ENCODE results near the gene POLD3. TPM values are rescaled to one million over a fixed set of nuclear protein-coding genes. Genes with fewer than 3 reads are reported as not detected.

Gene POLD3
- polyA plus RNA-seq, 1 donor from 2014 or later: 16.8 TPM

- Histone ChIP-seq H3K9me2 (ENCODE audit: insufficient read depth, low read length) (no peaks in the 10 kb centered on the region), H4K20me1 (ENCODE audit: insufficient read depth) (no peaks in the 10 kb centered on the region), H3K4me3 (ENCODE audit: low read length) (no peak overlapping the region), H3K9ac (ENCODE audit: low read length) (no peak overlapping the region), H3K9me3 (ENCODE audit: low read length) (no peaks in the 10 kb centered on the region), H3K79me2 (replicated peaks; ENCODE audit: insufficient read depth, low read length) (no peaks in the 10 kb centered on the region), H3K36me3 (ENCODE audit: insufficient read depth, low read length) (no peaks in the 10 kb centered on the region), H3K27ac (ENCODE audit: low read length) (no peak overlapping the region), H3K4me2 (ENCODE audit: low read length) (no peak overlapping the region), H3F3A (ENCODE audit: insufficient read depth, low read length, poor library complexity, severe bottlenecking) (no peaks in the 10 kb centered on the region), H2AFZ (ENCODE audit: low read depth, low read length) (no peak overlapping the region), H3K27me3 (ENCODE audit: insufficient read depth, low read depth, low read length) (no peaks in the 10 kb centered on the region)
- TF ChIP-seq TAF1 (IDR thresholded peaks at IDR 0.05; ENCODE audit: low read depth) (no peak), MXI1 (conservative IDR thresholded peaks at IDR 0.05; ENCODE audit: poor library complexity, severe bottlenecking) (no peak)
Measured at GRCh38 chr11:74575999-74576398, 16.4 kb upstream of the POLD3 start.

- Histone ChIP-seq H4K20me1 (ENCODE audit: insufficient read depth) (no peaks in the 10 kb centered on the region), H3K79me2 (replicated peaks; ENCODE audit: insufficient read depth, low read length) (no peaks in the 10 kb centered on the region), H3K9ac (ENCODE audit: low read length) (no peak overlapping the region), H3K27ac (ENCODE audit: low read length) (no peak overlapping the region), H3K27me3 (ENCODE audit: insufficient read depth, low read depth, low read length) (no peaks in the 10 kb centered on the region), H3K9me3 (ENCODE audit: low read length) (no peaks in the 10 kb centered on the region), H3K36me3 (ENCODE audit: insufficient read depth, low read length) (no peaks in the 10 kb centered on the region), H3K9me2 (ENCODE audit: insufficient read depth, low read length) (no peaks in the 10 kb centered on the region), H3K4me3 (ENCODE audit: low read length) (no peak overlapping the region), H2AFZ (ENCODE audit: low read depth, low read length) (no peak overlapping the region), H3K4me2 (ENCODE audit: low read length) (no peak overlapping the region), H3F3A (ENCODE audit: insufficient read depth, low read length, poor library complexity, severe bottlenecking) (no peaks in the 10 kb centered on the region)
- TF ChIP-seq POLR2AphosphoS5 (IDR thresholded peaks at IDR 0.05) (no peak), TAF1 (IDR thresholded peaks at IDR 0.05; ENCODE audit: low read depth) (no peak), MXI1 (conservative IDR thresholded peaks at IDR 0.05; ENCODE audit: poor library complexity, severe bottlenecking) (no peak), REST (IDR thresholded peaks at IDR 0.05; ENCODE audit: borderline replicate concordance) (no peak), EZH2 (IDR thresholded peaks at IDR 0.05; ENCODE audit: borderline replicate concordance, insufficient read depth, low read length, poor library complexity, severe bottlenecking) (no peak), SMC3 (conservative IDR thresholded peaks at IDR 0.05; ENCODE audit: poor library complexity) (no peak), EP300 (conservative IDR thresholded peaks at IDR 0.05; ENCODE audit: poor library complexity, severe bottlenecking) (no peak), RAD21 (conservative IDR thresholded peaks at IDR 0.05) (no peak), CTCF (IDR thresholded peaks at IDR 0.05; ENCODE audit: poor library complexity, severe bottlenecking) (no peak)
Measured at GRCh38 chr11:74577181-74577580, 15.2 kb upstream of the POLD3 start.
